Superior temporal gyrus (tissue), 1 donor: ENCODE measurements around the gene NEURL1.

ENCODE experiments used
- DNase-seq: peaks from one replicate; pipeline ENCODE4 v3.0.0-alpha.2; 2016; ENCODE audit errors: extremely low spot score

The NEURL1 gene

DNA sequence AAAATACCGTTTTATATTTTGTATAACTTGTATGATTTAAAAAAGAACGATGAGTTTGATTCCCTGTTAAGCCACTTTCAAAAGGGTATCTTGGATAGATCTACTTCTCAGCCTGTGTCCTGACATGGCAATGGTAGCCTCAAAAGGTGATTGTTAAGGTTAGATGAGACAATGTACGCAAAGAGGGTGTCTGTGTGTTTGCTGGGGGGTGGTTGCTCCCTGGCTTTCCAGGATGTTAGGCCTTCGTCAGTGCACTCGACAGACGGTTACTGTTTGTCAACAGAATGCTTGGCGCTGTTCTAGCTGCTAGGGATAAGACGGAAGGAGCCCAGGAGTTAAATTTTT lies 90.3 kb downstream of the NEURL1 start:
- DNase-seq = no peak

DNA sequence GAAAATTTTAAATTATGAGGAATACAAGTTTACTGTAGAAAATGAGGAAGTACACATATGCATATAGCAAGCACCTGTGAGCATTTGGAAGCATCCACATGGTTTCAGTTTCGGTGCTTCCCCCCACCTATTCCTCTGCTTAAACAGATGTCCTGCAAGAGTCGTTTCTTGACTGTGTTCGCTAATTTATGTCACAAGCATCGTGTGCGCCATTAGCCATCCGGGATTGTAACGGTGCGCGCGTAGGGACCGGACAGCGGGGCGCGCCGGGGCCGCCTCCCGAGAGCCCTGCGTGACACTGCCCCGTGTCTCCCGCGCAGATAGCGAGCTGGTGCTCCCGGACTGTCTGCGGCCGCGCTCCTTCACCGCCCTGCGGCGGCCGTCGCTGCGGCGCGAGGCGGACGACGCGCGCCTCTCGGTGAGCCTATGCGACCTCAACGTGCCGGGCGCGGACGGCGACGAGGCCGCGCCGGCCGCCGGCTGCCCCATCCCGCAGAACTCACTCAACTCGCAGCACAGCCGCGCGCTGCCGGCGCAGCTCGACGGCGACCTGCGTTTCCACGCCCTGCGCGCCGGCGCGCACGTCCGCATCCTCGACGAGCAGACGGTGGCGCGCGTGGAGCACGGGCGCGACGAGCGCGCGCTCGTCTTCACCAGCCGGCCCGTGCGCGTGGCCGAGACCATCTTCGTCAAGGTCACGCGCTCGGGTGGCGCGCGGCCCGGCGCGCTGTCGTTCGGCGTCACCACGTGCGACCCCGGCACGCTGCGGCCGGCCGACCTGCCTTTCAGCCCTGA lies 90.9 kb downstream of the NEURL1 start:
- no peak for DNase-seq

- DNase-seq = no peak
These were observed 91.5 kb downstream of the NEURL1 start for GRCh38 chr10:103585011-103585405.

DNA sequence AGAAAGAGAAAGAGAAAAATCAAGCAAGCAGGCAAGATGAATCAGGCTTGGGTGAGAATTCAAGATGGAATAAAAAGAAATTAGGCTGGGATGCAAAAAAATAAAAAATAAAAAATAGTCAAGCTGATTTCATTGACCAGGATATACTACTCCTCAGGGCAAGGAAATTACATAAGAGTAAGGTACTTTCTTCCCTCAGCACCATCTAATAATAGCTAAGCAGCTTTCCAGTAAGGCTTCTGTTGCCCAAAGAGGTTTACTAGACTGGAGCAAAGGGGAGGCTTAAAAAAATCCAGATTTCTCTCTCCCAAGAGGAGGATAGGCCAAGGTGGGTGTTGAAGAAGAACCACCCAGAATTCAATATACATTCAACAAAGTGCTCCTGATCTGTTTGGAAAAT lies 93.6 kb downstream of the NEURL1 start:
- no peak for DNase-seq

DNA sequence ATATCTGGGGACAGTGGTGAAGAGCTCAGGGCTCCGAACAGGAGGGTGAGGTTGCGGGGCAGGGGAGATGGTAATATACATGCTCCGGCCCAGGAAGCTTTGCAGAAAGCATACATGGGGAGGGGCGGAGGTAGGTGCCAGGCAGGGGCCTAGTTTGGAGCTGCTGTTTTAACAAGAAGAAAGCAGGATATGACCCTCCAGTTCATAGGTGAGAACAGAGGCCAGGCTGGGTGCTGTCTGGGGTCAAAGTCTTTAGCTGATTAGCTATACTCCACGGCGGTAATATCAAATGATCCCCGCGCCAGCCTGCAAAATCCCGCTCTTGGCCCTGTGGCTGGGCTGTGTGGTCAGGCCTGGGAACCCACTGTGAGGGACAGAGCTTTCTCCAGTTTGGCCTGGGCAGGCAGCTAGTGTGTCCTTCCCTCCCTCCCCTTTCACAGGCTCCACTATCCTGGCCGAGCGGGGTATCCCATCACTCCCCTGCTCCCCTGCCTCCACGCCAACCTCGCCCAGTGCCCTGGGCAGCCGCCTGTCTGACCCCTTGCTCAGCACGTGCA lies 95.6 kb downstream of the NEURL1 start:
- DNase-seq = no peak

DNA sequence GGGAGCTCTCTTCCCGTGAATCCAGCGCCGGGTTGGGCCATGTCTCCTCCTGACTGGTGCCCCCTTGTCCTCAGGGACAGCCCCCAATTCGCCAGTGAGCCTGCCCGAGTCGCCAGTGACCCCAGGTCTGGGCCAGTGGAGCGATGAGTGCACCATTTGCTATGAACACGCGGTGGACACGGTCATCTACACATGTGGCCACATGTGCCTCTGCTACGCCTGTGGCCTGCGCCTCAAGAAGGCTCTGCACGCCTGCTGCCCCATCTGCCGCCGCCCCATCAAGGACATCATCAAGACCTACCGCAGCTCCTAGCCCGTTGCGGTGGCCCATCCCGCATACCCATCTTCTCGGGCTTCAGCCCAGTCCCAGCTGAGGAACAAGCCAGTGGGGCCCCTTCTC lies 96.6 kb downstream of the NEURL1 start:
- no peak for DNase-seq

DNA sequence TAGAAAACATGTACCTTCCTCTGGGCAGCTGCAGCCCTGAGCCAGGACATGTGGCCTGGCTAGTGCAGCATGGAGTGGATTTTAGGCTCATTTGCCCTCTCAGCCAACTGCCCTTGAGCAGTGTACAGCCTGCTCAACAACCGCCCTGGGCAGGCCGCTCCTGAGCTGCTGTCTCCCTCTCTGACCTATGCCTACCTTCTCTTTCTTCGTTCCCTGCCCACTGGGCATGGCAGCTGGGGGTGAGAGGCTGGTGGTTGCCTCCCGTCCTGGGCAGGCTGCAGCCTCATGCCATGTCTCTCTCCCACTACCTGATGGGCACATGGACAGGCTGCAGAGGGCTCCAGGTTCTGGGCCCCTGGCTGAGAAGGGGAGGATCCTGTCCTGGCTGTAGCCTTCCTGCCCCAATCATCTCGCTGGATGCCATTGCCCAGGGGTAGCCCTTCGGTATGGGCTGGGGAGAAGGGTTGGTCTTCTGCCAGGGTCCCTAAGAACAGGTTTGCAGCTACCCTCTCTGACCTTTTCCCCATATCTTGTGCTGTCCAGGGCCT lies 97.3 kb downstream of the NEURL1 start:
- no peak for DNase-seq

- no peak for DNase-seq
These were observed 98.9 kb downstream of the NEURL1 start for GRCh38 chr10:103592186-103593021.

- DNase-seq = no peak
These were observed 99.6 kb downstream of the NEURL1 start for GRCh38 chr10:103593022-103593570.

- DNase-seq = no peak
These were observed 102.6 kb downstream of the NEURL1 start for GRCh38 chr10:103595933-103596726.

GRCh38 chr10:103597003-103597402 lies 103.5 kb downstream of the NEURL1 start:
- no peak for DNase-seq

DNA sequence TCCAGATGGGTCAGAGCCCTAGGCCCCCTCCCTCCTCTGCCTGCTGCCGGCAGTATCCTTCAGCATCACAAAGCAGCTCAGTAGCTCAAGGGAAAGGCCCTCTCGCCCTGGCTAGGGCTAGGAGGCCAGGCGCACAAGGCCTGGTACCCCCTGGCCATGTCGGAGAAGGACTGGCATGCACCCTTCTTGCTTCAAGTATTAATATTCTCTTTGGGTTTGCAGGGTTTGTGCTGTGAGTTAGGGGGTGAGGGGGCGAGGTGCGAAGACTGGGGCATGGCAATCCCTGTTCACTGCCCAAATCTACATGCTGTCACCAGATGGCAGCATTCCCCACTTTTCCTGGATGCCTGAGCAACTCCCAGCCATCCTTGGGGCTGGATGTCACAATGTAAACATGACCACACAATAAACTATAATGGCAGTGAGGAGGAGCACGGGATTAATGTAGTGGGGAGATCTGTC lies 105.2 kb downstream of the NEURL1 start:
- DNase-seq = peak; percentile 90

DNA sequence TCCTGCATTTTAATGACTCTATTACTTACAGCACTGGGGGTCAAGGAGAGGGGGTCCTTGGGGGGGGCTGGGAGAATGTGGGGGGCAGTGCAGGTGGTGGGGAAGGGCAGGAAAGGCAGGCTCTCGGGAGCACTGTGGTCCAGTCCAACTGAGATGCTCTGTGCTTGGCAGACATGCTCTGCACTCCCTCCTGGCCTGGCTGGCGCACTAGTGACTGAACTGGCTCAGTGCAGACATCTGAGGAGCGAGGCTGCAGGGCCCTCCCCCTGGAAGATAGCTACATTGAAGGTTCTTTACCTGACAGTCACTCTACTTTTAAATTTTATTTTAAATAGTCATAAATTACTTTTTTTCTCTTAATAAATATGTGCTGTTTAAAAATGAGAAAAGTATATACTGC lies 105.7 kb downstream of the NEURL1 start:
- no peak for DNase-seq

DNA sequence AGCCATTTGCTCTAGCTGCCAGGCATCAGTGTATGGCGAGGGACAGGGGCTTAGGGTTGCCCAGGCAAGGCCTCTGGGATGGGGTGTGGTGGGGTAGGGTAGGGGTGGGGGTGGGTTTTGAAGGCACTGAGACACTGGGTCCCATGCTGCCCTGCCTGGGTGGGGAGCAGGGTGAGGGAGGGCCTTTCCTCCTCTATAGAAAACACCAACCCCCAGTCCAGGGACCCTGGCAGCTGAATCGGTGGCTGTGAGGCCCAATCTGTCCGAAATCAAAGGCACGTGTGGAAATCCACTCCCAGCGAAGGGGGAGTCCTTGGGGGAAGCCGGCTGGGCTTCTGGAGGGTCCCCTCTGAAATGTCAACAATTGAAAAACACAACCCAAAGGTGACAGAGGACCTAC lies 106.4 kb downstream of the NEURL1 start:
- no peak for DNase-seq

DNA sequence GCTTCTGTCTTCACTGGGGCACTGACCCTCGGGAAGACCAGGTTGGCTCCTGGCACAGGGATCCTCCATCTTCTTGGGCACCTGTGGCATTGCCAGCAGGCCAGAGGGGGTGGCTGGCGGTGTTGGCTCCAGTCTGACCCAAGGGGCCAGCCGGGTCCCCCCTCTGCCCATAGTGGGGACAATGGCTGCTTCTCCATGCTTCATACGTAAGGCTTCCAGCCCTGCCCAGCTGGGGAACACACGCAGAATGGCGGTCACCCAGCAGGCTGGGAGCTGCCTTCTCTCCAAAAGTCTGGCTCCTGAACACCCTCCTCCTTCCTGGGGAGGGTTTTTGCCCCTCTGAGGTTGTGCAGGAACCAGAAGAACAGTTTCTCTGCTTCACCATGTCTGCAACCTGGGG lies 106.8 kb downstream of the NEURL1 start:
- DNase-seq = no peak

DNA sequence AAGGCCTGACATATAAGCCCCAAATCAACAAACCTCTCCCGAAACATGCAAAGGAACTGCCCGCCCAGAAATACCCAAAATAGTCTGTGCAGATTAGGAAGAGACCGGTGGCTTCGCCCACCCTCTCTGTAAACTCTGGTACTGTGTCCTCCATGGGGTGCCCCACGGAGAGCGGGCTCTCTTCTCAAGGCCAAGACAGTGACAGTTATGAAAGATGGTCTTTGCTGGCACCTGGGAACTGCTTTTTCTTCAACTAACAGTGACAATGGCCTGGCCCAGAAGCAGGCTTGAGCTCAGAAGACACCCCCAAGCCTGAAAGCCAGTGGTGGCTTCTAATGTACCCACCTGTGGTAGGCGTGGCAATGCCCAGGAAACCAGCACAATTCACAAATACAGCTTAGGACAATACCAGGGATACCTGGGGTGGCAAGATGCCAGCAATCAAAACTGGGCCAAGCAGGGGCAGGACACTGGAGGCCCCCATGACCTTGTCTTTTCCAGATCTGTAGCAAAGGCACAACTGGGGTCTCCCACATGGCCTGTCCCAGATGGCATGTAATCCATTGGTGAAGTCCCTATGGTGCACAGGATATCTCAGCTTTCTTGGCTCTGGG lies 107.6 kb downstream of the NEURL1 start:
- DNase-seq = no peak

DNA sequence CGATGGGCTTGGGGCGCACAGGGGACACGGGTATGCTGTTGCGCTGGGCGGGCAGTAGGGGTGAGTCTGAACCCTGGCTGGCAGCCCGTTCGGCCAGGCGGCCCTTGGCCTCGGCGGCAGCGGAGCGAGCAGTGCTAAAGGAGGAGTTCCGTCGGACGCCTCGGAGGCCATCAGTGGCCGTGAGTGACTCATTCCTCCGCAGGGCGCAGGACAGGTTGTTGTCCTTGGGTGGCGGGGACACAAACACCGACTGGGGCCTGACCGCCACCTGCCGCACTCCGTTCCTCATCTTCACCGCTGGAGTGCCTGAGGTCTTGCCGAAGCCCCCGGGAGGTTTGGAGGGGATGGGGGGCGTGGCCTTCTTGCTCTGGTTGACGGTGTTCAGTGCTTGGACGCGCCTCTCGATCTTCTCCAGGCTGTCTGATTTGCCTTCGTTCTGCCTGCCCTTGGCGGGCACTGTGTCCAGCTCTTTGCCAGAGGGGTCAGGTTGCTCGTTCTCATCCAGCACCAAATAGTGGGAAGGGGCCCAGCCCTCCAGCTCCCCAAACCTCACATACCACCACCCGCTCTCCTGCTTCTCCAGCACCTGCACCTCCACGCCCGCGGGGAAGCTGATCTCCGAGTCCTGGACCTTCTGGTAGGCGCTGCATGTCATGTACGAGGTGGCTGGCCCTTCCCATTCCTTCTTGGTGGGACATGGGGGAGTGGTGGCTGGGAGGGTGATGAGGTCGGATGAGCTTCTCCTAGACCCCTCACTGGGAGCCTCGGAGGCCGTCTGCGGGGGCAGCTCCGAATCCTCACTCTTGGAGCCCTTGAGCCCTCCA lies 108.7 kb downstream of the NEURL1 start:
- no peak for DNase-seq

DNA sequence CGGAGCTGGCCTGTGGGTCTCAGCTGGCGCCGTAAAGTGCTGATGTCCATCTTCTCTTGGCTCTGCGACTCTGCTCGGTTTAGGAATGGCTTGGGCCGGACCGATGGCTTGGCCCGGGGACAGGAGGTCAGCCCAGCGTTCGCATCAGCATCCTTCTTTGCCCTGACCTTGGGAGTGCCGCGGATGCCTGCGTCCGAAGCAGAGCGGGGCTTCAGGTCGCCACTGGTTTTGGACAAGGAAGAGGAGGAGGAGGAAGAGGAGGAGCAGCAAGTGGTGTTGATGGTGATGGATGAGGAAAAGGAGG lies 109.3 kb downstream of the NEURL1 start:
- no peak for DNase-seq

DNA sequence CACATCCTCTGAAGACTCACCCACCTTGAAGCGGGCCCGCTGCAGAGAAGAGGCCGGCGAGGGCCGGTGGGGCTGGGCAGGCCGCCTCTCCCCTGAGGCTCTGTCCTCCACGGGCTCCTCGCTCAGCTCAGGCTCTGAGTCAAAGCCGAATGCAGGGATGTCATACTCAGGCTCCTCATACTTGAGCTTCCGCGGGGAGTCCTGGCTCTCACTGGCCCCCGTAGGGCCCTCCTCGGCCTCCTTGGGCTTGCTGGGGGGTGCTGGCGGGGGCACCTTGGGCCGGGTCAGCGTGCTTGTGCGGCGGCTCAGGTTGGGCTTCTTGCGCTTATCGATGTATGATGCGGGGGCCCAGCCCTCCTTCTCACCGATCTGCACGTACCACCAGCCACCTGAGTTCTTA lies 109.9 kb downstream of the NEURL1 start:
- no peak for DNase-seq

- peak; percentile 84 for DNase-seq
These were observed 112.0 kb downstream of the NEURL1 start for GRCh38 chr10:103605359-103606096.
